Mesenchymal stem cell (in vitro differentiated cells and primary cell): ENCODE data around the gene C1QL2.
A peak's percentile ranks its signal among the peaks of the same experiment; 100 is the strongest.

Source experiments
- DNase-seq: peaks from one replicate; pipeline ENCODE4 v3.0.0-alpha.2; 2013
- H2AFZ ChIP-seq: one replicate; pipeline ENCODE4 v1.6.1; 2013; ENCODE audit warnings: low read depth, mild to moderate bottlenecking, control low read depth, inconsistent platforms, low read length, moderate library complexity
- H2AK5ac ChIP-seq: 2 replicates; pipeline ENCODE4 v1.6.1; 2013; ENCODE audit warnings: low read length, moderate library complexity, mild to moderate bottlenecking, inconsistent platforms; ENCODE audit not compliant: severe bottlenecking
- H2BK120ac ChIP-seq: one replicate; pipeline ENCODE4 v1.6.1; 2013; ENCODE audit warnings: low read depth, mild to moderate bottlenecking, inconsistent platforms, low read length, moderate library complexity
- H2BK12ac ChIP-seq, 2 experiments: one replicate each; pipeline ENCODE4 v1.6.1; 2013; ENCODE audit warnings: inconsistent platforms in 2 of 2, low read length in 2 of 2, mild to moderate bottlenecking in 2 of 2, moderate library complexity in 2 of 2, control low read depth in 1 of 2
- H2BK15ac ChIP-seq: one replicate; pipeline ENCODE4 v1.6.1; 2013; ENCODE audit warnings: mild to moderate bottlenecking, low read depth, inconsistent platforms; ENCODE audit not compliant: poor library complexity, severe bottlenecking
- H2BK5ac ChIP-seq: 2 replicates; pipeline ENCODE4 v1.6.1; 2013; ENCODE audit warnings: low read depth, mild to moderate bottlenecking, low read length, control low read depth, inconsistent platforms; ENCODE audit not compliant: poor library complexity, severe bottlenecking
- H3K14ac ChIP-seq, 2 experiments: one replicate each; pipeline ENCODE4 v1.6.1; 2013; ENCODE audit warnings: inconsistent platforms in 2 of 2, low read length in 2 of 2, control low read depth in 1 of 2, mild to moderate bottlenecking in 1 of 2, moderate library complexity in 1 of 2
- H3K18ac ChIP-seq, 2 experiments: one replicate each; pipeline ENCODE4 v1.6.1; 2013; ENCODE audit warnings: inconsistent platforms in 2 of 2, low read length in 2 of 2, control low read depth in 1 of 2, low read depth in 1 of 2, mild to moderate bottlenecking in 1 of 2
- H3K23ac ChIP-seq, 2 experiments: one replicate each; pipeline ENCODE4 v1.6.1; 2013; ENCODE audit warnings: inconsistent platforms in 2 of 2, low read length in 2 of 2, mild to moderate bottlenecking in 2 of 2, moderate library complexity in 2 of 2, control low read depth in 1 of 2
- H3K27ac ChIP-seq: 2 replicates; pipeline ENCODE4 v1.5.1; 2013; ENCODE audit warnings: mild to moderate bottlenecking, moderate library complexity, low read length, control low read depth, inconsistent platforms; ENCODE audit not compliant: poor library complexity, severe bottlenecking
- H3K27me3 ChIP-seq, 2 experiments: 2 replicates each; pipeline versions ENCODE4 v1.6.1 to v1.7.0; 2013; ENCODE audit warnings: low read length in 2 of 2, mild to moderate bottlenecking in 2 of 2, moderate library complexity in 2 of 2, control low read depth in 1 of 2, inconsistent platforms in 1 of 2; ENCODE audit not compliant: control insufficient read depth in 1 of 2, insufficient read depth in 1 of 2
- H3K36me3 ChIP-seq, 2 experiments: 2 replicates each; pipeline versions ENCODE4 v1.6.1 to v1.7.0; 2013; ENCODE audit warnings: low read length in 2 of 2, control low read depth in 1 of 2, inconsistent platforms in 1 of 2, low read depth in 1 of 2, mild to moderate bottlenecking in 1 of 2; ENCODE audit not compliant: insufficient read depth in 2 of 2, control insufficient read depth in 1 of 2
- H3K4ac ChIP-seq, 2 experiments: one replicate each; pipeline ENCODE4 v1.6.1; 2013; ENCODE audit warnings: inconsistent platforms in 2 of 2, low read length in 2 of 2, mild to moderate bottlenecking in 2 of 2, moderate library complexity in 2 of 2, control low read depth in 1 of 2, low read depth in 1 of 2
- H3K4me1 ChIP-seq: 2 replicates; pipeline ENCODE4 v1.6.1; 2013; ENCODE audit warnings: low read depth, low read length, control low read depth; ENCODE audit not compliant: control insufficient read depth, insufficient read depth
- H3K4me2 ChIP-seq: 2 replicates; pipeline ENCODE4 v1.6.1; 2013; ENCODE audit warnings: low read length, mild to moderate bottlenecking, inconsistent platforms; ENCODE audit not compliant: poor library complexity, severe bottlenecking
- H3K4me3 ChIP-seq, 2 experiments: 2 replicates each; pipeline versions ENCODE4 v1.5.1 to v1.7.0; 2013; ENCODE audit warnings: low read length in 2 of 2, mild to moderate bottlenecking in 2 of 2, control low read depth in 1 of 2, low read depth in 1 of 2; ENCODE audit not compliant: insufficient read depth in 1 of 2
- H3K79me1 ChIP-seq: replicated peaks from 2 replicates; pipeline ENCODE4 v1.6.1; 2013; ENCODE audit warnings: mild to moderate bottlenecking, control low read depth, low read length, inconsistent platforms; ENCODE audit not compliant: poor library complexity, severe bottlenecking
- H3K9ac ChIP-seq: 2 replicates; pipeline ENCODE4 v1.7.0; 2013; ENCODE audit warnings: mild to moderate bottlenecking, low read length, moderate library complexity
- H3K9me3 ChIP-seq: 2 replicates; pipeline ENCODE4 v1.7.0; 2013; ENCODE audit warnings: mild to moderate bottlenecking, low read length; ENCODE audit not compliant: control insufficient read depth
- H4K8ac ChIP-seq: one replicate; pipeline ENCODE4 v1.6.1; 2013; ENCODE audit warnings: inconsistent platforms, mild to moderate bottlenecking, low read length, moderate library complexity
- H4K91ac ChIP-seq: one replicate; pipeline ENCODE4 v1.6.1; 2013; ENCODE audit warnings: mild to moderate bottlenecking, low read length, inconsistent platforms
- WGBS: methylation state at CpG from one replicate; pipeline ENCODE4 v1.1.7; 2013; ENCODE audit warnings: mixed read lengths; 5-methylcytosine and 5-hydroxymethylcytosine counted together

Gene C1QL2

GRCh38 chr2:119156891-119157773 is 1.4 kb downstream of the C1QL2 start:
- Histone ChIP-seq H3K4me2 (no peak overlapping the region), H3K4me3 (no peak overlapping the region), H3K9ac (no peak overlapping the region), H3K27ac (no peak overlapping the region), H3K18ac (no peak overlapping the region), H3K36me3 (no peaks in the 10 kb centered on the region), H4K8ac (no peak overlapping the region), H3K27me3 (peaks cover 84 to 98% of the 10 kb centered on the region in 2 experiments), H2AK5ac (no peak overlapping the region), H3K14ac (no peak overlapping the region), H3K4me1 (peaks cover 18% of the 10 kb centered on the region), H3K79me1 (no peaks in the 10 kb centered on the region), H3K4ac (no peak overlapping the region), H2BK5ac (no peak overlapping the region), H3K9me3 (no peaks in the 10 kb centered on the region), H2BK120ac (no peak overlapping the region), H2AFZ (no peak overlapping the region), H2BK12ac (no peak overlapping the region), H3K23ac (no peak overlapping the region), H4K91ac (no peak overlapping the region), H2BK15ac (no peak overlapping the region)
- 4% methylated on average over 43 of the region's 58 CpGs for WGBS
- no peak for DNase-seq

DNA sequence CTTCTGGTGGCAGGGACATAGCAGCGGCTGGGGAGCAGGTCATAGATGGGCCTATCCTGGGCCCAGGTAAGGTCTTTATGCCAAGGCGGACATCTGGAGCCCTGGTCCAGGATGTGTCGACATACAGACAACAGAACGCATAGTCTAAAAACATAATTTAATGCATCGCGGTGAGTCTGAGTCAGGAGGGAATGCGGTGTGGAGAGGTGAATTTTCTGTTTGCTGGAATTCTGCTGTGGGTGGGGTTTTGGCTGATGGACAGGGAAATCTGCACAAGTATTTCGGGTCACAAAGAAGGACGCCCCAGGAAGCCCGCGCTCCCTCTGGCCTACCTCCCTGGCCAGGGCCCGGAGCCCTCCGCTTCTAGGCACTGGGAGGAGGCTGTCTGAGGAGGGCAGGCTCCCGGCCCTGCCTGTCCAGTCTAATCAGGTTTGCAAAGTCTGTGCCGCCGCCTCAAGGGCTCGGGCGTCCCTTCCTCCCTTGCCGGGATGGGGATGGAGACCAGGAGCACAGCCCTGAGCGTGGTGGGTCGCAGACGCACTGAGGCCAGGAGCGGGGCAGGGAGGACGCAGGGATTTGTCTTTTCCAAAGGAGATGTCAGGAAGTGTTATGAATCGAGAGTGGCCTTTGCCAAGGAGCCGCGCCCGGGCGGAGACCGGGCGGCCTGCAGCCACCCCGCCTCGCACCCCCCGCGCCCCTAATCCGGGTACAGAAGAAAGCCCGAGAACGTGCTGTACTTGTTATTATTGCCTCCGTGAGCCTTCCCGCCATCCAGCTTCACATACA is 2.3 kb downstream of the C1QL2 start:
- Histone ChIP-seq H3K4me3 (no peak overlapping the region), H3K9ac (no peak overlapping the region), H3K4me2 (no peak overlapping the region), H3K27me3 (peaks cover 83 to 100% of the 10 kb centered on the region in 2 experiments), H2BK120ac (no peak overlapping the region), H3K4ac (no peak overlapping the region), H3K18ac (no peak overlapping the region), H3K36me3 (no peaks in the 10 kb centered on the region), H3K4me1 (peaks cover 18% of the 10 kb centered on the region), H4K91ac (no peak overlapping the region), H2BK12ac (no peak overlapping the region), H3K79me1 (no peaks in the 10 kb centered on the region), H3K9me3 (no peaks in the 10 kb centered on the region), H2AFZ (no peak overlapping the region), H3K23ac (no peak overlapping the region), H3K27ac (no peak overlapping the region), H2AK5ac (no peak overlapping the region), H4K8ac (no peak overlapping the region), H2BK15ac (no peak overlapping the region), H3K14ac (no peak overlapping the region), H2BK5ac (no peak overlapping the region)
- 3% methylated on average over 36 of the region's 40 CpGs for WGBS
- no peak for DNase-seq

DNA sequence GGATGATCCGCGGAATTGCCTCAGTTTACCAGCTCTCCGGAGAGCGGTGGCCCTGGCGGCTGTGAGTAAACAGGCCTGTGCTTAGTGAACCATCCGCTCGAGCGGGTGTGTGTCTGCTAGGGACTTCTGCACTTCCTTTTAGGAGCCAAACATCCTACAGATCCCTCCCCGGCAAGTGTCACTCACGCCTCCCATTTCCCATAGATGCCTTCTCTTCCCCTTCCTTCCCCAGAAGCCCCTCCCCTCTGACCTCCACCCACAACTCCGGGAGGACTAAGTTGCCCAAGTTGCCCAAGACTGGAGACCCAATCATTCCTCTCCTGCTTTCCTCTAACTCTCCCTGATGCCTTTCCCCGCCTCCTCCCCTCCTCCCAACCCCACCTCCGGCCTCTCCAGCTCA is 2.9 kb downstream of the C1QL2 start:
- Histone ChIP-seq H3K27me3 (peaks cover 83 to 100% of the 10 kb centered on the region in 2 experiments), H3K23ac (peak overlapping the region in 1 of 2 experiments; percentile 14), H3K36me3 (no peaks in the 10 kb centered on the region), H2AFZ (no peak overlapping the region), H3K4me1 (peaks cover 18% of the 10 kb centered on the region), H4K8ac (no peak overlapping the region), H3K18ac (no peak overlapping the region), H3K9me3 (no peaks in the 10 kb centered on the region), H3K79me1 (no peaks in the 10 kb centered on the region), H3K9ac (no peak overlapping the region), H2BK5ac (no peak overlapping the region), H3K4me2 (no peak overlapping the region), H3K27ac (no peak overlapping the region), H3K14ac (no peak overlapping the region), H2AK5ac (no peak overlapping the region), H4K91ac (no peak overlapping the region), H3K4ac (no peak overlapping the region), H2BK120ac (no peak overlapping the region), H3K4me3 (no peak overlapping the region), H2BK15ac (no peak overlapping the region), H2BK12ac (no peak overlapping the region)
- WGBS: 3% methylated on average over 12 of the region's 13 CpGs
- no peak for DNase-seq

GRCh38 chr2:119154076-119154475 is 4.5 kb downstream of the C1QL2 start:
- no peak overlapping the region for H2BK15ac ChIP-seq
- H3K18ac ChIP-seq: no peak overlapping the region
- H2BK12ac ChIP-seq: no peak overlapping the region
- DNase-seq: no peak
- no peaks in the 10 kb centered on the region for H3K9me3 ChIP-seq
- H2BK5ac ChIP-seq: no peak overlapping the region
- 55% methylated on average over 6 of the region's 9 CpGs for whole genome bisulfite sequencing
- H2AK5ac ChIP-seq: no peak overlapping the region
- no peak overlapping the region for H3K4me3 ChIP-seq
- H3K4me1 ChIP-seq: peaks cover 21% of the 10 kb centered on the region
- peaks cover 81 to 100% of the 10 kb centered on the region in 2 experiments for H3K27me3 ChIP-seq
- H4K8ac ChIP-seq: no peak overlapping the region
- no peak overlapping the region for H4K91ac ChIP-seq
- no peak overlapping the region for H3K4ac ChIP-seq
- H3K27ac ChIP-seq: no peak overlapping the region
- no peaks in the 10 kb centered on the region for H3K36me3 ChIP-seq
- H3K9ac ChIP-seq: no peak overlapping the region
- no peak overlapping the region for H3K23ac ChIP-seq
- H3K4me2 ChIP-seq: no peak overlapping the region
- H3K14ac ChIP-seq: no peak overlapping the region
- H3K79me1 ChIP-seq: no peaks in the 10 kb centered on the region
- no peak overlapping the region for H2BK120ac ChIP-seq
- no peak overlapping the region for H2AFZ ChIP-seq
